Mesendoderm (in vitro differentiated cells): ENCODE results near the gene GRIN1.

Experiments
- DNase-seq: peaks from one replicate; pipeline ENCODE4 v3.0.0; 2013
- H2AK5ac ChIP-seq: 2 replicates; pipeline ENCODE4 v1.6.1; 2013; ENCODE audit warnings: low read length, inconsistent platforms
- H2BK120ac ChIP-seq: 2 replicates; pipeline ENCODE4 v1.6.1; 2013; ENCODE audit warnings: low read depth, mild to moderate bottlenecking, low read length, moderate library complexity, mixed read lengths
- H2BK15ac ChIP-seq: replicated peaks from 2 replicates; pipeline ENCODE4 v1.6.1; 2013; ENCODE audit warnings: low read depth, mild to moderate bottlenecking, moderate library complexity
- H2BK5ac ChIP-seq: 2 replicates; pipeline ENCODE4 v1.6.1; 2013; ENCODE audit warnings: low read length, inconsistent platforms
- H3K18ac ChIP-seq: 2 replicates; pipeline ENCODE4 v1.6.1; 2013; ENCODE audit warnings: mild to moderate bottlenecking, low read length, mixed read lengths
- H3K23ac ChIP-seq: one replicate; pipeline ENCODE4 v1.6.1; 2013; ENCODE audit warnings: low read length
- H3K27ac ChIP-seq: 2 replicates; pipeline ENCODE4 v1.5.1; 2013; ENCODE audit warnings: low read depth, mild to moderate bottlenecking, inconsistent platforms, low read length, moderate library complexity
- H3K27me3 ChIP-seq: 2 replicates; pipeline ENCODE4 v1.6.1; 2013; ENCODE audit warnings: low read length, control low read depth, mild to moderate bottlenecking, inconsistent platforms; ENCODE audit not compliant: insufficient read depth, poor library complexity
- H3K36me3 ChIP-seq: 2 replicates; pipeline ENCODE4 v1.6.1; 2013; ENCODE audit warnings: low read length, inconsistent platforms; ENCODE audit not compliant: control insufficient read depth, insufficient read depth
- H3K4ac ChIP-seq: one replicate; pipeline ENCODE4 v1.6.1; 2013; ENCODE audit warnings: low read depth, mild to moderate bottlenecking, low read length, moderate library complexity
- H3K4me1 ChIP-seq: 2 replicates; pipeline ENCODE4 v1.6.1; 2013; ENCODE audit warnings: low read depth, low read length, inconsistent platforms; ENCODE audit not compliant: control insufficient read depth
- H3K4me2 ChIP-seq: 2 replicates; pipeline ENCODE4 v1.6.1; 2013; ENCODE audit warnings: low read length
- H3K4me3 ChIP-seq: 2 replicates; pipeline ENCODE4 v1.5.1; 2013; ENCODE audit warnings: mild to moderate bottlenecking, low read length
- H3K56ac ChIP-seq: one replicate; pipeline ENCODE4 v1.6.1; 2013; ENCODE audit warnings: low read length
- H3K79me1 ChIP-seq: 2 replicates; pipeline ENCODE4 v1.6.1; 2013; ENCODE audit warnings: low read length, inconsistent platforms
- H3K79me2 ChIP-seq: 2 replicates; pipeline ENCODE4 v1.6.1; 2013; ENCODE audit warnings: mild to moderate bottlenecking, low read length; ENCODE audit not compliant: control insufficient read depth, insufficient read depth
- H3K9ac ChIP-seq: 2 replicates; pipeline ENCODE4 v1.6.1; 2013; ENCODE audit warnings: low read length, inconsistent platforms
- H4K5ac ChIP-seq: one replicate; pipeline ENCODE4 v1.6.1; 2013; ENCODE audit warnings: low read length
- H4K8ac ChIP-seq: one replicate; pipeline ENCODE4 v1.6.1; 2013; ENCODE audit warnings: low read depth, mild to moderate bottlenecking, control low read depth, low read length, moderate library complexity
- WGBS: extraction: QIAGEN DNeasy Blood & Tissue Kit; methylation state at CpG from one replicate; pipeline ENCODE4 v1.1.7; 2013; ENCODE audit warnings: low lambda C conversion rate, missing lambda C conversion rate; ENCODE audit not compliant: insufficient coverage; ENCODE audit errors: extremely low coverage; 5-methylcytosine and 5-hydroxymethylcytosine counted together

GRIN1 gene

DNA sequence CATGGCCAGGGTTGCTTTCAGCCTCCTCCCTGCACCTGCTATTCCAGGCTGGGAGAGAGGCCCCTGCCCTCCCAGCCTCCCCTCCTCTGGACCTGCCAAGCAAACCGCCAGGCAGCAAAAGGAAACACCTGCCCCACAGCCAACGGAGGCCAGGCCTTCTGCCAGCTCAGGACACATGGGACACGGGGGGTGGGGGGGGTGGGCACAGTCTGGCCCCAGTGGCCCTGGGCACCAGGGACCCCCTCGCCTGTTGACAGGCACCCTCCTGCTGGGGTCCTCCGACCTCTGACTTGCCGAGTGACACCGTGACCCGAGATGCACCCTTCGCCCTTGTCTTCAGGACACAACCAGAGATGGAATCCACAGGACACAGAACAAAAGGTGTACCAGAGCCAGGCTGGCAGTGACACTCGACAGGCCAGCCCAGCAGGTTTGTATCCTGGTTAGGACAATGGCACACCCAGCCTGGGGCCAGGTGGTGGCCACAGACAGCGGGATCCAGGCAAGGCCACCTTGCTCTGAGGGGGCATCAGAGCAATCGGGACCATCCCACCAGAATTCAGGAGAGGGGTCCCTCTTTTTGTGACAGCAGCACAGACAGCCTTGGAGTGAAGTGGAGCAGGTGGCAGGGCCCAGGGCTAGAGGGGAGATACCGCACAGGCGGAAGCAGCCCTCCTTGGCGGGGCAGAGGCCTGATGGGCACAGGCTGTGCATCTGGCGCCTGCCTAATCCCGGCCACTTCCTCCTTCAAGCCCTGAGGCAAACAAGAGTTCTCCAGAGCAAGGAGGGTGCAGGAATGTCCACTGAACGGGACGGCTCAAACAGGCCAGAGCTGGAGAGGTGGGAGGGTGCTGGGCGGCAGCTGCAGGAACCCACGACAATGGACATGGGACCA is 34.2 kb downstream of the GRIN1 start:
- H4K8ac ChIP-seq, result no peak overlapping the region
- no peak overlapping the region for H3K18ac ChIP-seq
- no peak for DNase-seq
- H3K9ac ChIP-seq, result no peak overlapping the region
- no peak overlapping the region for H2AK5ac ChIP-seq
- H3K79me1 ChIP-seq, result no peaks in the 10 kb centered on the region
- H2BK5ac ChIP-seq, result no peak overlapping the region
- H3K27ac ChIP-seq, result no peak overlapping the region
- no peaks in the 10 kb centered on the region for H3K79me2 ChIP-seq
- no peak overlapping the region for H3K4me3 ChIP-seq
- no peak overlapping the region for H2BK120ac ChIP-seq
- H3K23ac ChIP-seq, result no peak overlapping the region
- H3K4ac ChIP-seq, result no peak overlapping the region
- H4K5ac ChIP-seq, result no peak overlapping the region
- peaks cover 16% of the 10 kb centered on the region for H3K27me3 ChIP-seq
- no peak overlapping the region for H3K56ac ChIP-seq
- H3K4me2 ChIP-seq, result no peak overlapping the region
- H3K36me3 ChIP-seq, result no peaks in the 10 kb centered on the region
- WGBS, result no CpG with 5 or more reads among the region's 21 CpGs
- H2BK15ac ChIP-seq, result no peak overlapping the region
- H3K4me1 ChIP-seq, result no peaks in the 10 kb centered on the region

DNA sequence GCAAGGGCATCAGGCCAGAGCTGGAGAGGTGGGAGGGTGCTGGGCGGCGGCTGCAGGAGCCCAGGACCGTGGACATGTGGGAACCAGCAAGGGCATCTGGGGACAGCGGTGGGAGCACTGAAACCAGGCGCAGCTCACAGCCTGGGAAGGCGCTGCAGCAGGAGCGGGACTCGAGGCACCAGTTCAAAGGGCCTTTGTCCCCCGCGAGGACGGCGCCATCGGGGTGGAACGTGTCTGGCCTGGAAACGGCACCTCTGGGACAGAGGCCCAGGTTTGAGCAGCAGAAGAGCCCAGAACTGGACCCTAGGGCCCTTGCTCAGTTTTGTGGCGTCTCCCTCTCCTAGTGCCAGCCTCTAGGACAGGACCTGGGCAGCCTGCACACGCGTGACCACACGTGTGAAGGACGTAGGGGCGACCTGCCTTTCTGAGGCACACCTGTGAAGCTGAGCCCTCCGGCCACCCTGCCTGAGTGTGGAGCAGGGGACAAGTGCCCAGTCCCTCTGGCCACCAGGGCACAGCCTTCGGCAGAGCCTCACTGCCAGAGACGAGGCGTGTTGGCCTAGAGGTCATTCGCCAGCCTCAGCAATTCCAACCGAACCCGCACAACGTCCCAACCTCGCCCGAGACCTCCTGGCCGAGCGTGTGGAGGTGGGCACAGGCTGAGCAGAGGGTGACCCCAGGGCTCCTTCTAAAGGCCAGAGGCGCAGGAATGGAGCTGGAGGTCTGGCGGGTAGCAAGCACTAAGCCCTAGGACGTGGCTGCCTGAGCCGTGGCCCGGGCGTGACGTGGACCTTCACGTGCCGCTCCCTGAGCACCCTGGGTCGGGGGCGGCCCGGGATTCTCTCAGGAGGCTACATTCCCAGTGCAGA is 35.1 kb downstream of the GRIN1 start:
- no peaks in the 10 kb centered on the region for H3K36me3 ChIP-seq
- no peak overlapping the region for H3K9ac ChIP-seq
- H3K27me3 ChIP-seq, result peaks cover 11% of the 10 kb centered on the region
- no peak overlapping the region for H4K5ac ChIP-seq
- no peak overlapping the region for H4K8ac ChIP-seq
- no peak overlapping the region for H3K4ac ChIP-seq
- H3K23ac ChIP-seq, result no peak overlapping the region
- no peak for DNase-seq
- no CpG with 5 or more reads among the region's 45 CpGs for WGBS
- H2AK5ac ChIP-seq, result no peak overlapping the region
- no peak overlapping the region for H2BK5ac ChIP-seq
- no peak overlapping the region for H3K56ac ChIP-seq
- H2BK120ac ChIP-seq, result no peak overlapping the region
- no peaks in the 10 kb centered on the region for H3K4me1 ChIP-seq
- H3K4me3 ChIP-seq, result no peak overlapping the region
- no peak overlapping the region for H3K4me2 ChIP-seq
- H3K79me1 ChIP-seq, result no peaks in the 10 kb centered on the region
- no peaks in the 10 kb centered on the region for H3K79me2 ChIP-seq
- no peak overlapping the region for H3K27ac ChIP-seq
- H3K18ac ChIP-seq, result no peak overlapping the region
- H2BK15ac ChIP-seq, result no peak overlapping the region

DNA sequence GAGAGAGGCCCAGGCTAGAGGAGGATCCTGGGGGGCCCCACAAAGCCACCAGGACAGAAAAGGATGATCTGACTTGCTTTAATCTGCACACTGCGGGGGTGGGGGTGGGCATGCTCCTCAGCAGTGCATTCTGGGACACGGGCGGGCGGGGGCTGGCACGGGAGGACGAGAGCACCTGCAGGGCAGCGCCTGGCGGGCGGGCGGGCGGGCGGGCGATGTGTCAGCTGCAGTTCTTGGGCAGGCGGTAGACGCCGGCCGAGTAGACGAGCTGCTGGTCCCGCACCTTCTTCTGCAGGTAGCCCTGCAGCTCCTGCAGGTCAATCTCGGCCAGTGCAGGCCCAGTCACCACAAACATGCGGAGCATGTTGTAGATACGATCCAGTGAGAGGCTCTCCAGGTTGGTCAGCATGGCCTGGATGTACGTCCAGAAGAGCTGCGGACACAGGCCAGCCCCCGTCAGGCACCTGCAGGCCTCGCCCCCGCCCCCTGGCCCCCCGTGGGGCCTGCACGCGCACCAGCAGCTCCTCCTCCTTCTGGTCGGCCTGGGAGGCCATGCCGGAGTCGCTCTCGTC is 35.9 kb downstream of the GRIN1 start:
- H2BK120ac ChIP-seq, result no peak overlapping the region
- no peaks in the 10 kb centered on the region for H3K4me1 ChIP-seq
- no peak overlapping the region for H2AK5ac ChIP-seq
- no peaks in the 10 kb centered on the region for H3K79me2 ChIP-seq
- no peak overlapping the region for H3K4me2 ChIP-seq
- no peaks in the 10 kb centered on the region for H3K36me3 ChIP-seq
- no peak overlapping the region for H3K9ac ChIP-seq
- DNase-seq, result peak; percentile 51
- H3K79me1 ChIP-seq, result no peaks in the 10 kb centered on the region
- no peak overlapping the region for H3K18ac ChIP-seq
- H4K8ac ChIP-seq, result no peak overlapping the region
- no peak overlapping the region for H4K5ac ChIP-seq
- peaks cover 6% of the 10 kb centered on the region for H3K27me3 ChIP-seq
- H3K4ac ChIP-seq, result no peak overlapping the region
- no peak overlapping the region for H2BK5ac ChIP-seq
- no peak overlapping the region for H3K23ac ChIP-seq
- no peak overlapping the region for H3K4me3 ChIP-seq
- H2BK15ac ChIP-seq, result no peak overlapping the region
- no peak overlapping the region for H3K56ac ChIP-seq
- no CpG with 5 or more reads among the region's 34 CpGs for WGBS
- H3K27ac ChIP-seq, result no peak overlapping the region

DNA sequence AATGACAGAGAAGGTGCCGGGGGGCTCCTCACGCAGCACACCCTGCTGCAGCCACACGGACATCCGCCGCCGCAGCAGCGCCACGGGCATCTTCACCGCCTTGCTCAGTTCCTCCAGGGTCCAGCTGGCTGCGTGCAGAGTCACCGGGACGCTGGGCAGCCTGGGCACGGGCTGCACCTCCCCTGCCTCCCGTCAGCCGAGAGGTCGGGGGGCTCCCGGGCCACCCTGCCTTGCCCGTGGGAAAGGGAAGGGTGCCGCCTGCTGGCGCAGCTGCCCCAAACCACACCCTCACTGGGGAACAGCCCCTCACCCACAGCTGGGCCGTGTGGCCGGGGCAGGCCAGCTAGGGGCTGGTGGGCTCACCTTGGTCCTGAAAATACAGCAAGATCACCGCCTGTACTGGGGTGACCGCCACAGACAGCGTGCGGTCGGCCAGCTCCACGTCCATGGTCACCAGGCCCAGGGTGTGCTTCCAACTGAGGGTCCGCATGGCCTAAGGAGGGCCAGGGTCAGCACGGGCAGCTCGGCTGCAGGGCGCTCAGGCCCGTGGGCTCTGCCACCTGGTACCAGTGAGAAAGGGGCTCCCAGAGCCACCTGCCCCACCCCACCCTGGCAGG is 36.5 kb downstream of the GRIN1 start:
- no peak overlapping the region for H4K5ac ChIP-seq
- no peak overlapping the region for H3K4ac ChIP-seq
- no peak overlapping the region for H2BK5ac ChIP-seq
- H3K4me3 ChIP-seq, result no peak overlapping the region
- peaks cover 2% of the 10 kb centered on the region for H3K27me3 ChIP-seq
- no peak overlapping the region for H3K18ac ChIP-seq
- no peak overlapping the region for H3K56ac ChIP-seq
- no peak overlapping the region for H3K23ac ChIP-seq
- no peak overlapping the region for H3K27ac ChIP-seq
- H3K4me1 ChIP-seq, result no peaks in the 10 kb centered on the region
- H3K79me1 ChIP-seq, result no peaks in the 10 kb centered on the region
- H4K8ac ChIP-seq, result no peak overlapping the region
- no peaks in the 10 kb centered on the region for H3K36me3 ChIP-seq
- no peak overlapping the region for H3K9ac ChIP-seq
- H2AK5ac ChIP-seq, result no peak overlapping the region
- DNase-seq, result no peak
- no peak overlapping the region for H3K4me2 ChIP-seq
- H2BK15ac ChIP-seq, result no peak overlapping the region
- H3K79me2 ChIP-seq, result no peaks in the 10 kb centered on the region
- WGBS, result no CpG with 5 or more reads among the region's 33 CpGs
- no peak overlapping the region for H2BK120ac ChIP-seq

DNA sequence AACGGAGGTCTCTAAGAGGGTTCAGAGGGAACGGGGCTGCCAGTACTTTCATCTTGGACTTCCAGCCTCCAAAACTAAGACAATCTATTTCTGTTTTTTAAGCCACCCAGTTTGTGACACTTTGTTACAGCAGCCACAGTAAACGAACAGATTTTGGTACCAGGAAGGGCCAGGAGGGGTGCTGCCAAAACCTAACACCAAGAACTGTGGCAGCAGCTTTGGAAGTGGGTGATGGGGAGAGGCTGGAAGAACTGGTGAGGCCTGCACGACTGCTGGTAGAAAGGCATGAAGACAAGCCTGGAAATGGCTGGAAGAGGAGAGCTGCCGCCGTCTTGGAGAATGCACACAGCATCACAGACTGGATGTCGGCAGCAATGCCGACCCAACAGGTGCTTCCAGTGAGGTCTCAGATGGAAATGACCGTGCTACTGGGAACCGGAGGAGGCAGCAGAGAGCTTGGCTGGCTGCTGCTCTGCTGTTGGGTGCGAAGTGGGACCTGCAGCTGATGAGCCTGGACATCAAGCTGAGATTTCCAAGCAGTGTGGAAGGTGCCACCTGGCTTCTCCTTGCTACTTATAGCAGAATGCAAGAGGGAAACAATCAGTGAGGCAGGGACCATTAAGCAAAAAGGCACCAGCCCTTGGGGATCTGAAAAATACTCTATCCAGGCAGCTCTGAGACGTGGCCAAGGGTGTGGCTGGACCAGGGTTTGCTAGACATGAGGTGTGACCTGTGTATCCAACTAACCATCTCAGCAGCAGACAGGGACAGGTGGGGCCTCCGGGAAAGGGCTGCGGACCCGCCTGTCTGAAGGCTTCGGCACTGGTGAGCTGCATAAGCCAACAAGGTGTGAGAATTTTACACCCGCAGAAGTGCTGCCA is 37.6 kb downstream of the GRIN1 start:
- no peaks in the 10 kb centered on the region for H3K79me1 ChIP-seq
- no peaks in the 10 kb centered on the region for H3K79me2 ChIP-seq
- no peak overlapping the region for H2BK15ac ChIP-seq
- DNase-seq, result peak; percentile 55
- H3K18ac ChIP-seq, result no peak overlapping the region
- no peak overlapping the region for H2AK5ac ChIP-seq
- no peak overlapping the region for H3K27ac ChIP-seq
- no peak overlapping the region for H4K8ac ChIP-seq
- H2BK5ac ChIP-seq, result no peak overlapping the region
- no peak overlapping the region for H3K56ac ChIP-seq
- no peaks in the 10 kb centered on the region for H3K4me1 ChIP-seq
- WGBS, result no CpG with 5 or more reads among the region's 17 CpGs
- no peak overlapping the region for H3K23ac ChIP-seq
- H3K36me3 ChIP-seq, result no peaks in the 10 kb centered on the region
- H3K4ac ChIP-seq, result no peak overlapping the region
- H3K4me2 ChIP-seq, result no peak overlapping the region
- no peak overlapping the region for H3K9ac ChIP-seq
- H3K4me3 ChIP-seq, result no peak overlapping the region
- H3K27me3 ChIP-seq, result no peaks in the 10 kb centered on the region
- H2BK120ac ChIP-seq, result no peak overlapping the region
- no peak overlapping the region for H4K5ac ChIP-seq
